Neuronal stem cell (in vitro differentiated cells): Measurements from ENCODE around the gene PSMG4.

Source experiments
- DNase-seq: peaks from one replicate; pipeline ENCODE4 v3.0.0-alpha.2; 2013; ENCODE audit warnings: low spot score
- H2AFZ ChIP-seq: one replicate; pipeline ENCODE4 v1.6.1; 2013; ENCODE audit warnings: mild to moderate bottlenecking, low read length, inconsistent platforms
- H2AK5ac ChIP-seq: 2 replicates; pipeline ENCODE4 v1.6.1; 2013; ENCODE audit warnings: low read depth, mild to moderate bottlenecking, inconsistent platforms, low read length, moderate library complexity, mixed read lengths
- H2BK120ac ChIP-seq: 2 replicates; pipeline ENCODE4 v1.6.1; 2013; ENCODE audit warnings: low read depth, mild to moderate bottlenecking, inconsistent platforms, low read length, moderate library complexity, mixed read lengths
- H2BK12ac ChIP-seq: one replicate; pipeline ENCODE4 v1.6.1; 2013; ENCODE audit warnings: low read length, inconsistent platforms
- H2BK15ac ChIP-seq: 2 replicates; pipeline ENCODE4 v1.6.1; 2013; ENCODE audit warnings: mild to moderate bottlenecking, low read length, inconsistent platforms, mixed read lengths
- H2BK5ac ChIP-seq: one replicate; pipeline ENCODE4 v1.6.1; 2013; ENCODE audit warnings: inconsistent platforms, mild to moderate bottlenecking, low read length, moderate library complexity
- H3K14ac ChIP-seq: one replicate; pipeline ENCODE4 v1.6.1; 2013; ENCODE audit warnings: low read length, inconsistent platforms
- H3K18ac ChIP-seq: 2 replicates; pipeline ENCODE4 v1.6.1; 2013; ENCODE audit warnings: low read length, inconsistent platforms
- H3K23ac ChIP-seq: 2 replicates; pipeline ENCODE4 v1.6.1; 2013; ENCODE audit warnings: low read depth, mild to moderate bottlenecking, mixed read lengths, low read length, inconsistent platforms; ENCODE audit not compliant: poor library complexity
- H3K27ac ChIP-seq: replicated peaks from 3 replicates; pipeline ENCODE4 v1.5.1; 2013; ENCODE audit warnings: low read length, inconsistent platforms
- H3K27me3 ChIP-seq, 3 experiments: 2 replicates each; pipeline ENCODE4 v1.6.1; 2013; ENCODE audit warnings: low read length in 3 of 3, mild to moderate bottlenecking in 2 of 3, inconsistent platforms in 1 of 3, low read depth in 1 of 3, mixed read lengths in 1 of 3, moderate library complexity in 1 of 3; ENCODE audit not compliant: control insufficient read depth in 3 of 3, insufficient read depth in 3 of 3
- H3K36me3 ChIP-seq, 2 donors: replicated peaks in 1 of 2; 2 replicates each; pipeline ENCODE4 v1.6.1; 2013; ENCODE audit warnings: low read length in 2 of 2; ENCODE audit not compliant: control insufficient read depth in 2 of 2, insufficient read depth in 2 of 2
- H3K4ac ChIP-seq: 2 replicates; pipeline ENCODE4 v1.6.1; 2013; ENCODE audit warnings: inconsistent platforms, mild to moderate bottlenecking, low read length, moderate library complexity
- H3K4me1 ChIP-seq, 2 donors: 1 replicate in 1 of 2; 2 replicates in 1 of 2; pipeline ENCODE4 v1.6.1; 2013; ENCODE audit warnings: low read length in 2 of 2, low read depth in 1 of 2; ENCODE audit not compliant: control insufficient read depth in 2 of 2, insufficient read depth in 1 of 2
- H3K4me2 ChIP-seq: one replicate; pipeline ENCODE4 v1.6.1; 2013; ENCODE audit warnings: mild to moderate bottlenecking, low read length, inconsistent platforms; ENCODE audit not compliant: insufficient read depth, poor library complexity, severe bottlenecking
- H3K4me3 ChIP-seq, 2 donors: 2 replicates each; pipeline ENCODE4 v1.5.1; 2013; ENCODE audit warnings: low read length in 2 of 2, mild to moderate bottlenecking in 2 of 2, inconsistent platforms in 1 of 2, moderate library complexity in 1 of 2
- H3K79me1 ChIP-seq: one replicate; pipeline ENCODE4 v1.6.1; 2013; ENCODE audit warnings: low read depth, mild to moderate bottlenecking, inconsistent platforms, low read length, moderate library complexity
- H3K9ac ChIP-seq: one replicate; pipeline ENCODE4 v1.6.1; 2013; ENCODE audit warnings: mild to moderate bottlenecking, low read depth, low read length, inconsistent platforms; ENCODE audit not compliant: poor library complexity
- H3K9me3 ChIP-seq, 2 donors: replicated peaks in 1 of 2; 2 replicates each; pipeline versions ENCODE3 to v1.6.1; 2013; ENCODE audit warnings: low read length in 2 of 2, mild to moderate bottlenecking in 2 of 2, inconsistent platforms in 1 of 2, low read depth in 1 of 2, mixed read lengths in 1 of 2, moderate library complexity in 1 of 2; ENCODE audit not compliant: control insufficient read depth in 2 of 2, insufficient read depth in 1 of 2
- H4K8ac ChIP-seq: one replicate; pipeline ENCODE4 v1.6.1; 2013; ENCODE audit warnings: low read depth, mild to moderate bottlenecking, inconsistent platforms, low read length, moderate library complexity
- H4K91ac ChIP-seq: one replicate; pipeline ENCODE4 v1.6.1; 2013; ENCODE audit warnings: low read length, low read depth, mild to moderate bottlenecking, inconsistent platforms; ENCODE audit not compliant: poor library complexity
- WGBS, 2 donors: extraction: QIAGEN DNeasy Blood & Tissue Kit; methylation state at CpG; one replicate each; pipeline ENCODE4 v1.1.7; 2013; ENCODE audit warnings: missing lambda C conversion rate in 2 of 2, mixed read lengths in 1 of 2; ENCODE audit not compliant: insufficient read length in 2 of 2, insufficient replicate concordance in 1 of 2; ENCODE audit errors: extremely low coverage in 2 of 2; 5-methylcytosine and 5-hydroxymethylcytosine counted together

The PSMG4 gene

DNA sequence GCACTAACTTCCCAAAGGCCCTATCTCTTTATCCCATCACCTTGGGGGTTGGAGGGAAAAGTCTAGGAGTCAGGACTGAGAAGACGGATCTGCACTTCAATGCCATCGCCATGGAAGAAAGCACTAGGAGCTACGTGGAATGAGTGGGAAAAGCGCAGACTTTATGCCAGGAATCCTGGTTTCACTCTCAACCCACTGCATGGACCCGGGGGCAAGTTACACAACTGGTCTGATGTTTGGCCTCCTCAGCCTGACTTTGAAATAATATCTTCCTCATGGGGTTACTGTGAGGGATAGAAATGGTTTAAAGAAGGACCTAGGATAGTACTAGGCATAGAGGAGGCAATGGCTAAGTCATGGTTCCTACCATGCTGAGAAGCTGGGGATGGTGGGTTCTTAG is 13.5 kb upstream of the PSMG4 start:
- Histone ChIP-seq H2AK5ac (no peak overlapping the region), H3K4me3 (no peak overlapping the region), H4K8ac (no peak overlapping the region), H3K4me2 (no peak overlapping the region), H3K9ac (no peak overlapping the region), H3K4ac (no peak overlapping the region), H3K27ac (no peak overlapping the region), H3K27me3 (no peaks in the 10 kb centered on the region), H3K79me1 (no peaks in the 10 kb centered on the region), H3K9me3 (no peaks in the 10 kb centered on the region), H3K18ac (no peak overlapping the region), H2BK5ac (no peak overlapping the region), H2BK120ac (no peak overlapping the region), H2BK12ac (no peak overlapping the region), H3K36me3 (peaks cover 0 to 22% of the 10 kb centered on the region in 2 donors), H4K91ac (no peak overlapping the region), H2BK15ac (no peak overlapping the region), H3K23ac (no peak overlapping the region), H3K4me1 (peaks cover 21 to 31% of the 10 kb centered on the region in 2 donors), H3K14ac (no peak overlapping the region), H2AFZ (no peak overlapping the region)
- DNase-seq = no peak
- WGBS, 2 donors = no CpG with 5 or more reads among the region's 5 CpGs

- no peak for DNase-seq
- H3K36me3 ChIP-seq = peaks cover 0 to 22% of the 10 kb centered on the region in 2 donors
Observed at GRCh38 chr6:3247255-3248146, 11.2 kb upstream of the PSMG4 start.

GRCh38 chr6:3249821-3250220 is 8.9 kb upstream of the PSMG4 start:
- no peak overlapping the region for H3K4ac ChIP-seq
- no peak overlapping the region for H2BK15ac ChIP-seq
- H3K9ac ChIP-seq = no peak overlapping the region
- peaks cover 0 to 9% of the 10 kb centered on the region in 2 donors for H3K36me3 ChIP-seq
- no peak overlapping the region for H3K23ac ChIP-seq
- no peak for DNase-seq
- WGBS, 2 donors = no CpG with 5 or more reads among the region's 3 CpGs
- no peaks in the 10 kb centered on the region for H3K79me1 ChIP-seq
- no peaks in the 10 kb centered on the region for H3K27me3 ChIP-seq
- no peak overlapping the region for H3K4me2 ChIP-seq
- peak overlapping the region; percentile 59 for H2BK12ac ChIP-seq
- no peak overlapping the region for H4K91ac ChIP-seq
- no peak overlapping the region for H3K4me3 ChIP-seq
- peaks cover 22 to 35% of the 10 kb centered on the region in 2 donors for H3K4me1 ChIP-seq
- H4K8ac ChIP-seq = no peak overlapping the region
- H2BK120ac ChIP-seq = no peak overlapping the region
- H3K9me3 ChIP-seq = no peaks in the 10 kb centered on the region
- H3K18ac ChIP-seq = peak overlapping the region; percentile 64
- H2BK5ac ChIP-seq = no peak overlapping the region
- H3K14ac ChIP-seq = peak overlapping the region; percentile 65
- peak overlapping the region; percentile 7 for H3K27ac ChIP-seq
- H2AFZ ChIP-seq = no peak overlapping the region
- H2AK5ac ChIP-seq = peak overlapping the region; percentile 30

More at GRCh38 chr6:3247255-3248146, 11.2 kb upstream of the PSMG4 start:
- Histone ChIP-seq H2AK5ac (no peak overlapping the region), H3K27ac (peak overlapping the region; percentile 39), H3K4ac (no peak overlapping the region), H3K18ac (peak overlapping the region; percentile 61), H3K9ac (peak overlapping the region; percentile 7), H2AFZ (peak overlapping the region; percentile 85), H3K27me3 (no peaks in the 10 kb centered on the region), H2BK15ac (peak overlapping the region; percentile 50), H3K4me3 (no peak overlapping the region), H2BK5ac (no peak overlapping the region), H2BK120ac (no peak overlapping the region), H3K79me1 (no peaks in the 10 kb centered on the region), H3K9me3 (no peaks in the 10 kb centered on the region), H4K8ac (no peak overlapping the region), H3K4me2 (no peak overlapping the region), H3K14ac (no peak overlapping the region), H4K91ac (no peak overlapping the region), H2BK12ac (no peak overlapping the region), H3K4me1 (peaks cover 22 to 42% of the 10 kb centered on the region in 2 donors), H3K23ac (no peak overlapping the region)
- no CpG with 5 or more reads among the region's 36 CpGs for WGBS, 2 donors

DNA sequence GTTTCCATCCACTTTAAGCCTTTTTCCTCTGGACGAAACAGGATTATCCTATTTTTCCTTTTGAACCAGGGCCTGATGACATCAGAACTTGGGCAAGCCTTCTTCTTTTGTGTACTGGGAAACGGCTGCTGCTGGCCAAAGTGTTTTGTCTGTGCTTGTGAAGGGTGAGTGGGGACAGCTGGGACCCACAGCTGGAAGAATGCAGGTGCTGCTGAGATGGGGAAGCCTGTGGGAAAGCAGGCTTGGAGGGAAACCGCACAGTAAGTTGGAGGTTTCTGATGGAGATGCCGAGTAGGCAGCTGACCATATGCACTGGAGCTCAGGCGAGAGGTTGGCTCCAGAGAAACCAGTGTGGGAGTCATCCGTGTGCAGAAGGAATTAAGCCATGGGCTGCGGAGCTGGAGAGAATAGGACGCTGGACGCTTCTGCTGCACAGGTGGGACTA is 8.5 kb upstream of the PSMG4 start:
- H3K36me3 ChIP-seq = peaks cover 0 to 5% of the 10 kb centered on the region in 2 donors
- H3K9me3 ChIP-seq = no peaks in the 10 kb centered on the region
- H2BK15ac ChIP-seq = peak overlapping the region; percentile 79
- H2AFZ ChIP-seq = no peak overlapping the region
- no peak overlapping the region for H3K23ac ChIP-seq
- H2BK120ac ChIP-seq = no peak overlapping the region
- H3K27me3 ChIP-seq = no peaks in the 10 kb centered on the region
- H3K9ac ChIP-seq = no peak overlapping the region
- peak overlapping the region; percentile 68 for H3K18ac ChIP-seq
- no peak overlapping the region for H4K91ac ChIP-seq
- H3K14ac ChIP-seq = no peak overlapping the region
- no peaks in the 10 kb centered on the region for H3K79me1 ChIP-seq
- no peak overlapping the region for H3K4me2 ChIP-seq
- H3K4me1 ChIP-seq = peaks cover 22 to 35% of the 10 kb centered on the region in 2 donors
- H2BK12ac ChIP-seq = no peak overlapping the region
- no CpG with 5 or more reads among the region's 9 CpGs for WGBS, 2 donors
- H2BK5ac ChIP-seq = no peak overlapping the region
- H4K8ac ChIP-seq = no peak overlapping the region
- no peak for DNase-seq
- H3K27ac ChIP-seq = no peak overlapping the region
- no peak overlapping the region for H3K4ac ChIP-seq
- H3K4me3 ChIP-seq = no peak overlapping the region
- H2AK5ac ChIP-seq = no peak overlapping the region
